NCI-H146 (cell line): ENCODE data around the gene GHRH.

Source experiments
- DNase-seq: peaks from one replicate; lab custom pipeline; 2025; lab: John Stamatoyannopoulos, UW

The GHRH gene

GRCh38 chr20:37290158-37290810 lies 28.7 kb upstream of the GHRH start:
- DNase-seq, result no peak

DNA sequence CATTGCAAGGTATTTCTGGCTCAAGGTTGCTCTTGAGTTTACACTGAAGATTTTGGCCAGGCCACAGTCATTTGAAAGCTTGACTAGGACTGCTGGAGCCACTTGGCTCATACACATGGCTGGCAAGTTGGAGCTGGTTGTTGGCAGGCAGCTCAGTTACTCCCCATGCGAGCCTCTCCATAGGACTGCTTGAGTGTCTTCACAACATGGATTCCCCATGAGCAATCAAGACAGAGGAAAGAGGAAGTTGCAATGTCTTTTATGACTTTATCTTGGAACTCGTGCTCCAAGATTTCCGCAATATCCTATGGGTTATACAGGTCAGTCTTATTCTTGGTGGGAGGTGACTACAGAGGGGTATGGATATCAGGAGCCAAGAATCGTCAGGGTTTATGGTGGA lies 26.5 kb upstream of the GHRH start:
- no peak for DNase-seq

DNA sequence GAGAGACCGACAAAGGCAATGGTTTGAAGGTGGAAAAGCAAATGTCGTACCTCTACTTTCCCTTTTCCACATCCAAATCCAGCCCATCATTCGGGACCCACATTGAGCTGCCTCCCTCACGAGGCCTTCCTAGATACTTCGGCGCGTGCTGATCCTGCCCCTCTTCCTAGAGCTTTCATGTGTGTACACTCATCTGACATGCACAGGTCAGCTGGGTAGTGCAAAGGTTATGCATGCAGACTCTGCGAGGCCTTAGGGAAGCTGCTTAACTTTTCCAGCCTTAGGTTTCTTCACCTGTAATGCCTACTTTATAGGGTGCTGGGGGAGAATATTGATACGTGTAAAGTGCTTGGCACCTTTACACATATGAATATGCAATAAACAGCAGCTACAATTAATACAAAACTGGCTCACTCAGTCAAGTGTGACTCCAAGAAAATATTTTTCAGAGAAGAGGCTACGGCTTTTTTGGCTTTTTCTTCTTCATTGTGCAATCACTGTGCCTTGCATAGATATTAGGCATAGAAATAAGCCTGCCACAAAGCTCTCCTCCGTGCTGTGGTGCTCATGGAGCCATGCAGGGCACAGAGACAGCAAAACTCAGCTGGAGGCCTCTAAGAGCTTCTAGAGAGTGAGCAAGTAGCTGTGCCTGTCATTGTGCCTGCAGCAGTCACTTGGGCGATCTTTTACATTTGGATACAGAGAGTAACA lies 24.2 kb upstream of the GHRH start:
- no peak for DNase-seq

GRCh38 chr20:37284691-37285161 lies 23.1 kb upstream of the GHRH start:
- DNase-seq, result no peak

- no peak for DNase-seq
Measured at GRCh38 chr20:37283530-37284195, 22.0 kb upstream of the GHRH start.

DNA sequence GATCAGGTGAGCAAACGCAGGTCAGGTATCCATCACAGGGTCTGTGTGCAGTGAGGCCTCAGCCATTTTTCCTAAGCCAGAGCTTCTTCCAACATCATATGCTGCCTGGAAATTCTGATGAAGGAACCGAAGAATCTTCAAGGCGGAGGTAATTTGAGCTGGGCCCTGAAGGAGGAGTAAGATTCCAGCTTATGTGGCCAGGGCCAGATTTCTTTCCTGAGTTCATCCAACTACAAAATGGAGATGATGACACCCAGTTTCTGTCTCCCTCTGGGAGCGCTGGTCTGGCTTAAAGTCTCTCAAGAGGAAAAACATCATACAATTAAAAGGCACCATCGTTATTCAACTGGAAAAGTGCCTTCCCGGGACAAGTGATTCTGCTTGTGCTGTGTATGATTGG lies 20.9 kb upstream of the GHRH start:
- no peak for DNase-seq

- no peak for DNase-seq
Measured at GRCh38 chr20:37280403-37280802, 18.8 kb upstream of the GHRH start.

- no peak for DNase-seq
Measured at GRCh38 chr20:37279820-37280219, 18.2 kb upstream of the GHRH start.

GRCh38 chr20:37278966-37279590 lies 17.5 kb upstream of the GHRH start:
- no peak for DNase-seq

DNA sequence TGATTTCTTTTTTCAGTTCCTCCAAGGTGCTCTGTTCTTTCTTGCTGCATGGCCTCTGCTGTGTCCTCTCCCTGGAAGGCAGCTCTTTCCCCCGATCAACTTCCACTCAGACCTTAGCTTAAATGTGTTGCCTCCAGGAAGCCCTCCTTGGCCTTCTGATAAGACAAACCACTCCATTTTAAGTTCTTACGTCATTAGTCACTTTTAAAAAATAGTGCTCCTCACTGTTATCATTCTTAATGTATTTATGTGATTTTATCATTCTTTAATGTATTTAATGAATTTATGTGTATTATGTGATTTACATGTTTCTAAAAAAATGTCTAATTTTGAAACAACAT lies 15.6 kb upstream of the GHRH start:
- no peak for DNase-seq

GRCh38 chr20:37276494-37277252 lies 15.1 kb upstream of the GHRH start:
- DNase-seq, result peak; percentile 15

- DNase-seq, result no peak
Measured at GRCh38 chr20:37274851-37275524, 13.4 kb upstream of the GHRH start.

GRCh38 chr20:37273988-37274387 lies 12.4 kb upstream of the GHRH start:
- no peak for DNase-seq

DNA sequence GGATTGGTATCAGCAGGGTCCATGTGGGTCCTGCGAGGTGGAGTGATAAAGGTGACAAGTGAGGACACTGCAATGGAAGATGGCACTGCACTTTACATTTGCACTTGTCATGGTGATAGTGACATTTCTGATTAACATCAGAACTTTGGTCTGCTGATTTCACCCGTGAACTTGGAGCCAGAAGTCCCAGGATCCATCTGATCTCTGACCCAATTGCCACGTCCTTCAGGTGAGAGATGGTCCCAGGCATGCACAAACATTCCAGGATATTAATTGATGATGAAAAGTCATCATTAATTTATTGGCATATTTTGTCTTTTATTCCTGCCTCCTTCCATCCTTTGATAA lies 9.8 kb upstream of the GHRH start:
- DNase-seq, result no peak

- no peak for DNase-seq
Measured at GRCh38 chr20:37270576-37271420, 9.2 kb upstream of the GHRH start.

DNA sequence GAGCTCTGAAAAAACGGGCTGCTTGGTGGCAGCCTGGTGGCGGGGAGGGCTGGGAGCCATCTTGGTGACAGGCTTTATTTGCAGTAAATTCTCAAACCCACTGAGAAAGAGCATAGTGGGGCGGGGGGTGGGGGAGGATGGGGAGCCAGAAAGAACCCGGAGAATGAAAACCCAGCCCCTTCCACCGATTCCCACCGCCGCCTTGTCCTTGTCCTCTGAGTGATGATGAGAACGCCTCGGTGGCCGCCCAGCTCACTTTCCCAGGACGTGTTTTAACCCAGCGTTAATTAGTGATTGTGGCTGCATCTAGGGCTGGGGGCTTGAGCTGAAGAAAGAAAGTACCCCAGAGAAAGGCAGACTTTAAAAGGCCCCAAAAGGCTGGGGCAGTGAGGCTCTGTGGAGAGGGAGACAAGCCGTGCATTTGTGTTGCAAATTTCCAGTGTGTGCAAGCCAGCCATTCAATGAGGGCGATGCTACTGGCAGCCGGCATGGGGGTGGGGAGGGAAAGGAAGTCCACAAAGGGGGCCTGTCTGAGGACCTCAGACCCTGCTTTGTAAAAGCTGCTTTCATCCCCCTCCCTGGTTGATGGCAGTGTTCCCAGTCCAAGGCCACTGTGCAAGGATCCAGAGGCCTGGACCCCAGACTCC lies 6.2 kb upstream of the GHRH start:
- no peak for DNase-seq

DNA sequence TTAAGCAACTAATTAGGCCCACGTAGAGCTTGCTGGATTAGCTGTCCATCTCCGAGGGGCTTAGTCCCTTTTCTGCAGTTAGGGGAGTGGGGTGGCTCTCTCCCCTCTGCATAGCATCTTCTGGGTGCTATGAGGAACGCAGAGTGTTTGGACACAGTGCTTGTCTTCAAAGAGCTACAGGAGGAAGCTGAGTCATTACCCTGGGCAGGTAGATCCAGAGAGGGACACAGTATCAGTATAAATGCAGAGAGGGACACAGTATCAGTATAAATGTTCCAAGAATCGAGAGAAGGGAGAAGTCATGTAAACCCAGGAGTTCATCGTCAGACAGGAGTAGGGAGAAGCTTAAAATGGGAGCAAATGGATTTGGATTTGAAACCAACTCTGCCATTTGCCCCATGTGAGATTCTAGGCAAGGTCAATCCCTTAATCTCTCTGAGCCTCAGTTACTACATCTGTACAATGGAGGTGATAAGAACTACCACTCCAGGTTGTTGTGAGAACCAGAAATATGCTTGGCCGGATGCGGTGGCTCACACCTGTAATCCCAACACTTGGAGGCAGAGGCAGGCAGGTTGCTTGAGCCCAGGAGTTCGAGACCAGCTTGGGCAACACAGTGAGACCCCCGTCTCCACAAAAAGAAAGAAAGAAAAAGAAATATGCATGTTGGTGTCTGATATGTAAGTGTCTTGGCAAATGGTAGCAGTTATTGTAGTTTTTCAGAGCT lies 5.5 kb upstream of the GHRH start:
- no peak for DNase-seq

DNA sequence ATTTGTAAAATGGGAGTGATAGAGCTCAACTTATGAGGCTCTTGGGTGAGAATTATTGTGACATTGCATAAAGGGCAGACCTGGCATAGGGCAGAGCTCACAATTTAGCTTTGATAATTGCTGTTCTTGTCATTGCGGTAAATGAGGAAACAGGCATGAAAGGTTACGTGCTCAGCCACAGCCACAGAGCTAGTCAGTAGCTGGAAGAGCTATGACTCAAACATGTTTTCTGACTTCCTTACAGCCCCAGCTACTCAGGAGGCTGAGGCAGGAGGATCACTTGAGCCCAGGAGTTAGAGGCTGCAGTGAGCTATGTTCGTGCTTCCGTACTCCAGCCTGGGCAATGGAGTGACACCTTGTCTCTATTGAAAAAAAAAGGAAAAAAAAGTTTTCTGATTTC lies 3.5 kb upstream of the GHRH start:
- no peak for DNase-seq

- no peak for DNase-seq
Measured at GRCh38 chr20:37263686-37264085, 2.1 kb upstream of the GHRH start.

GRCh38 chr20:37262505-37262904 lies 891 bp upstream of the GHRH start:
- peak; percentile 94 for DNase-seq
